HG03354 (cell line): ENCODE data around the gene IL10RA.
A peak's percentile ranks its signal among the peaks of the same experiment; 100 is the strongest.

Experiments used
- ATAC-seq: cut with Tn5 transposase; IDR thresholded peaks from one replicate; pipeline ENCODE4 v1.9.1; 2021; ENCODE audit warnings: mild to moderate bottlenecking; ENCODE audit not compliant: unreplicated experiment, poor library complexity, severe bottlenecking

The IL10RA gene

GRCh38 chr11:118028626-118029025 is 42.4 kb downstream of the IL10RA start:
- no peak for ATAC-seq

- peak; percentile 67 for ATAC-seq
Observed at GRCh38 chr11:118033443-118033842, 47.2 kb downstream of the IL10RA start.

- no peak for ATAC-seq
Observed at GRCh38 chr11:118042141-118042540, 55.9 kb downstream of the IL10RA start.

GRCh38 chr11:118042796-118043195 is 56.6 kb downstream of the IL10RA start:
- ATAC-seq: no peak

- ATAC-seq: no peak
Observed at GRCh38 chr11:118045191-118045590, 59.0 kb downstream of the IL10RA start.

GRCh38 chr11:118046051-118046963 is 60.1 kb downstream of the IL10RA start:
- ATAC-seq: no peak

GRCh38 chr11:118046964-118047700 is 60.9 kb downstream of the IL10RA start:
- no peak for ATAC-seq

- no peak for ATAC-seq
Observed at GRCh38 chr11:118047749-118048148, 61.6 kb downstream of the IL10RA start.

GRCh38 chr11:118048472-118049370 is 62.5 kb downstream of the IL10RA start:
- ATAC-seq: no peak

- no peak for ATAC-seq
Observed at GRCh38 chr11:118049771-118050170, 63.6 kb downstream of the IL10RA start.

GRCh38 chr11:118050208-118050891 is 64.2 kb downstream of the IL10RA start:
- ATAC-seq: no peak
